B cell (primary cell): ENCODE measurements around the gene CALR3. TPM values are rescaled to one million over a fixed set of nuclear protein-coding genes. Genes with fewer than 3 reads are reported as not detected.
"Not testable (repeated sequence)": the region's sequence is repeated elsewhere in the genome, so short reads cannot be mapped to it uniquely, and the experiment has no call there.

Source experiments
- ATAC-seq: fragments of 200-7000 bp; cut with Tn5 transposase; one replicate; pipeline ENCODE4 v1.10.0; 2021; ENCODE audit warnings: low read depth, mild to moderate bottlenecking, moderate number of reproducible peaks, moderate library complexity
- CTCF ChIA-PET: fragments of 350-600 bp; sonication (Branson Sonifier 250); formaldehyde crosslinking; loops from one replicate; lab custom pipeline; 2021; ENCODE audit warnings: antibody characterized with exemption, inconsistent platforms; lab: Charles Lee
- POLR2A ChIA-PET: fragments of 350-600 bp; sonication (Branson Sonifier 250); formaldehyde crosslinking; loops from one replicate; lab custom pipeline; 2021; ENCODE audit warnings: antibody characterized with exemption; lab: Charles Lee
- DNase-seq: peaks from one replicate; pipeline ENCODE4 v3.0.0; 2013
- H2AFZ ChIP-seq: 2 replicates; pipeline ENCODE4 v1.6.1; 2012; ENCODE audit warnings: mild to moderate bottlenecking, low read depth, low read length; ENCODE audit not compliant: insufficient read depth, poor library complexity, severe bottlenecking
- H3K27ac ChIP-seq, 2 donors: 1 replicate in 1 of 2; 2 replicates in 1 of 2; pipeline ENCODE4 v1.5.1; 2012 to 2013; ENCODE audit warnings: low read length in 2 of 2, mild to moderate bottlenecking in 2 of 2, moderate library complexity in 1 of 2
- H3K27me3 ChIP-seq, 4 experiments: fragments of 200-600 bp in 1 of 4; sonication (generic) in 1 of 4; replicated peaks in 1 of 4; 1 replicate in 2 of 4; 2 replicates in 2 of 4; pipeline versions ENCODE4 v1.6.1 to v1.7.0; 2013 to 2016; ENCODE audit warnings: low read length in 3 of 4, mild to moderate bottlenecking in 2 of 4, mixed read lengths in 1 of 4, moderate library complexity in 1 of 4; ENCODE audit not compliant: insufficient read depth in 4 of 4, control insufficient read depth in 3 of 4; ENCODE audit errors: control extremely low read depth in 1 of 4
- H3K36me3 ChIP-seq, 2 experiments: replicated peaks in 1 of 2; 1 replicate in 1 of 2; 2 replicates in 1 of 2; pipeline versions ENCODE4 v1.6.1 to v1.7.1; 2013; ENCODE audit warnings: low read length in 1 of 2; ENCODE audit not compliant: insufficient read depth in 2 of 2, control insufficient read depth in 1 of 2; ENCODE audit errors: control extremely low read depth in 1 of 2, extremely low read depth in 1 of 2
- H3K4me1 ChIP-seq, 2 donors: fragments of 200-600 bp in 1 of 2; sonication (generic) in 1 of 2; 1 replicate in 1 of 2; 2 replicates in 1 of 2; pipeline versions ENCODE4 v1.5.1 to v1.6.1; 2013 to 2017; ENCODE audit warnings: low read length in 2 of 2; ENCODE audit not compliant: control insufficient read depth in 2 of 2, insufficient read depth in 2 of 2
- H3K4me2 ChIP-seq: replicated peaks from 2 replicates; pipeline ENCODE3; 2012; ENCODE audit warnings: mild to moderate bottlenecking, low read depth, low read length; ENCODE audit not compliant: poor library complexity, severe bottlenecking
- H3K4me3 ChIP-seq, 5 experiments: fragments of 200-600 bp in 1 of 5; sonication (generic) in 1 of 5; 1 replicate in 3 of 5; 2 replicates in 2 of 5; pipeline versions ENCODE4 v1.5.1 to v1.7.0; 2011 to 2016; ENCODE audit warnings: low read length in 4 of 5, mild to moderate bottlenecking in 4 of 5, low read depth in 2 of 5, control low read depth in 1 of 5, moderate library complexity in 1 of 5; ENCODE audit not compliant: insufficient read depth in 1 of 5; ENCODE audit errors: control extremely low read depth in 1 of 5, extremely low read depth in 1 of 5
- H3K79me2 ChIP-seq: fragments of 200-600 bp; sonication (generic); one replicate; pipeline ENCODE4 v1.6.0; 2016; ENCODE audit warnings: low read length; ENCODE audit not compliant: control insufficient read depth, insufficient read depth
- H3K9ac ChIP-seq: fragments of 200-600 bp; sonication (generic); 2 replicates; pipeline ENCODE4 v1.6.1; 2017; ENCODE audit warnings: mild to moderate bottlenecking, low read length, moderate library complexity
- H3K9me3 ChIP-seq, 3 donors: one replicate each; pipeline versions ENCODE4 v1.6.1 to v1.7.1; 2013; ENCODE audit warnings: low read length in 2 of 3; ENCODE audit not compliant: control insufficient read depth in 2 of 3, insufficient read depth in 1 of 3; ENCODE audit errors: control extremely low read depth in 1 of 3
- H4K20me1 ChIP-seq: 2 replicates; pipeline ENCODE4 v1.6.0; 2012; ENCODE audit warnings: mild to moderate bottlenecking, low read length; ENCODE audit not compliant: insufficient read depth, control insufficient read depth, poor library complexity, severe bottlenecking
- H3K27ac Mint-ChIP-seq: one replicate; pipeline ENCODE4 v1.8.0; 2021; ENCODE audit warnings: mixed read lengths
- H3K27me3 Mint-ChIP-seq: one replicate; pipeline ENCODE4 v1.8.0; 2021; ENCODE audit warnings: mixed read lengths
- H3K4me1 Mint-ChIP-seq: one replicate; pipeline ENCODE4 v1.8.0; 2021; ENCODE audit warnings: mixed read lengths
- H3K4me3 Mint-ChIP-seq: one replicate; pipeline ENCODE4 v1.8.0; 2021; ENCODE audit warnings: mixed read lengths
- H3K9me3 Mint-ChIP-seq: one replicate; pipeline ENCODE4 v1.8.0; 2022; ENCODE audit warnings: mixed read lengths; ENCODE audit not compliant: insufficient read depth
- CTCF ChIP-seq: fragments of 200-600 bp; IDR thresholded peaks from one replicate; pipeline ENCODE4 v1.8.0; 2022; ENCODE audit warnings: antibody characterized with exemption, mild to moderate bottlenecking
- EZH2 ChIP-seq: IDR thresholded peaks from 2 replicates; pipeline ENCODE4 v1.6.1; 2012; ENCODE audit warnings: borderline replicate concordance, low read depth, mild to moderate bottlenecking, moderate library complexity, low read length; ENCODE audit not compliant: insufficient read depth, poor library complexity, severe bottlenecking
- WGBS: methylation state at CpG from one replicate; pipeline ENCODE4 v1.1.5; 2013; ENCODE audit warnings: missing lambda C conversion rate; ENCODE audit not compliant: insufficient coverage; 5-methylcytosine and 5-hydroxymethylcytosine counted together
- intact Hi-C: fragments of 100-400 bp; cut with micrococcal nuclease; formaldehyde crosslinking; loops from one replicate; pipeline ENCODE4 v1.10.0; 2022
- polyA plus RNA-seq: library from polyadenylated mRNA; depleted of rRNA; stranded (reverse); fragments of >200 nt; gene quantifications from 2 replicates; pipeline ENCODE4 v1.2.3, GENCODE V29; 2012
- total RNA-seq, 2 donors: library from RNA; stranded (reverse); fragments of 120-200 nt in 1 of 2; gene quantifications; 1 replicate in 1 of 2; 2 replicates in 1 of 2; pipeline versions ENCODE4 v1.2.3 to v1.2.4, GENCODE V29; 2013 to 2022

The CALR3 gene
- total and polyA plus RNA-seq, 2 donors (not counting 1 experiment from before 2014, with no cell fraction given): 0.44 TPM; not detected in 1

GRCh38 chr19:16449330-16449961 lies 46.5 kb downstream of the CALR3 start:
- CTCF ChIA-PET: interaction anchor here (0.7 to 0.8 kb wide), 2 partner anchors 66 to 387 kb away, joined by 3 read pairs; no protein-coding TSS in a partner anchor

DNA sequence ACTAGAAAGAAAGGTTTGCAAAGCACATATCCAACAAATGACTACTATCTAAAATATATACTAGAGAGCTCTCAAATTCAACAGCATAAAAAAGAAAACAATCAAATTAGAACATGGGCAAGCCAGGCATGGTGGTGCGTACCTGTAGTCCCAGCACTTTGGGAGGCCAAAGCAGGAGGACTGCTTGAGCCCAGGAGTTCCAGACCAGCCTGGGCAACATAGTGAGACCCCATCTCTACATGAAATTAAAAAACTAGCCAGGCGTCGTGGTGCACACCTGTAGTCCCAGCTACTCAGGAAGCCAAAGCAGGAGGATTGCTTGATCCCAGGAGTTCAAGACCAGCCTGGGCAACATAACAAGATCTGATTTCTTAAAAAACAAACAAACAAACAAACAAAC lies 47.1 kb downstream of the CALR3 start:
- CTCF ChIA-PET: interaction anchor here (0.8 kb wide), 1 partner anchor 202 kb away, joined by 4 read pairs; no protein-coding TSS in a partner anchor
- peak overlapping the region; percentile 48 to 93 for H3K27ac ChIP-seq

More at GRCh38 chr19:16449330-16449961, 46.5 kb downstream of the CALR3 start:
- Histone ChIP-seq H3K9me3 (peaks cover 0 to 7% (median 0%) of the 10 kb centered on the region in 3 donors), H2AFZ (no peak overlapping the region), H3K4me1 (peaks cover 66 to 68% of the 10 kb centered on the region in 2 donors), H3K27me3 (no peaks in the 10 kb centered on the region), H3K9ac (no peak overlapping the region), H4K20me1 (peaks cover 25% of the 10 kb centered on the region), H3K27ac (peak overlapping the region; percentile 48 to 93), H3K4me2 (peak overlapping the region; percentile 46), H3K36me3 (peaks cover 0 to 5% of the 10 kb centered on the region in 2 experiments), H3K4me3 (peak overlapping the region in 1 of 5 experiments; percentile 19), H3K79me2 (peaks cover 96% of the 10 kb centered on the region)
- ATAC-seq: peak; percentile 12
- Mint-ChIP-seq H3K9me3 (no peaks in the 10 kb centered on the region), H3K4me1 (peaks cover 70% of the 10 kb centered on the region), H3K27me3 (no peaks in the 10 kb centered on the region), H3K27ac (peak overlapping the region; percentile 92), H3K4me3 (peak overlapping the region; percentile 76)
- TF ChIP-seq EZH2 (no peak), CTCF (no peak)
- DNase-seq: peak; percentile 66
- POLR2A ChIA-PET: interaction anchor here (0.5 to 1.1 kb wide), 10 partner anchors 8 to 1114 kb away, joined by 3 to 12 read pairs (median 4); partner anchors contain the start of genes C19orf44 and CALR3
- intact Hi-C loops: loop anchor here (5.0 kb wide), 1 partner anchor 213 kb away; the partner anchor contains the start of genes SMIM7 and TMEM38A
- WGBS: 16% methylated on average over 5 of the region's 6 CpGs

More for the DNA sequence above, 47.1 kb downstream of the CALR3 start:
- peak overlapping the region; percentile 46 for H3K4me2 ChIP-seq
- not testable (repeated sequence) for H3K27me3 ChIP-seq, ATAC-seq, DNase-seq, H3K9ac ChIP-seq, H3K9me3 Mint-ChIP-seq, H2AFZ ChIP-seq, H3K36me3 ChIP-seq, H3K27me3 Mint-ChIP-seq, H3K4me3 ChIP-seq
- H3K4me3 Mint-ChIP-seq: peak overlapping the region; percentile 76
- POLR2A ChIA-PET: interaction anchor here (0.5 to 1.1 kb wide), 3 partner anchors 120 to 135 kb away, joined by 3 to 12 read pairs (median 4); no protein-coding TSS in a partner anchor
- H3K27ac Mint-ChIP-seq: peak overlapping the region; percentile 92
- peaks cover 95% of the 10 kb centered on the region for H3K79me2 ChIP-seq
- peaks cover 0 to 13% (median 2%) of the 10 kb centered on the region in 3 donors for H3K9me3 ChIP-seq
- intact Hi-C loops: loop anchor here (5.0 kb wide), 1 partner anchor 213 kb away; the partner anchor contains the start of genes SMIM7 and TMEM38A
- H3K4me1 Mint-ChIP-seq: peaks cover 70% of the 10 kb centered on the region
- 100% methylated on average over 1 of the region's 3 CpGs for WGBS
- H3K4me1 ChIP-seq: peaks cover 71 to 74% of the 10 kb centered on the region in 2 donors
- H4K20me1 ChIP-seq: peaks cover 20% of the 10 kb centered on the region
